Vagina (tissue), 2 donors: ENCODE results near the gene MYLK. TPM values are rescaled to one million over a fixed set of nuclear protein-coding genes. Genes with fewer than 3 reads are reported as not detected.

Source experiments
- DNase-seq, 2 donors: peaks; one replicate each; pipeline ENCODE4 v3.0.0-alpha.2; 2017; ENCODE audit errors: extremely low spot score in 2 of 2
- H3K27ac ChIP-seq: fragments of 200-600 bp; sonication (generic); one replicate; pipeline ENCODE4 v1.5.1; 2019
- H3K27me3 ChIP-seq: fragments of 200-600 bp; sonication (generic); one replicate; pipeline ENCODE4 v1.5.1; 2019
- H3K36me3 ChIP-seq, 2 donors: fragments of 200-600 bp; sonication (generic); one replicate each; pipeline ENCODE4 v1.5.1; 2017 to 2019
- H3K4me1 ChIP-seq: fragments of 200-600 bp; sonication (generic); one replicate; pipeline ENCODE4 v1.5.1; 2019
- H3K4me3 ChIP-seq, 2 donors: fragments of 200-600 bp; sonication (generic); 1 replicate in 1 of 2; 2 replicates in 1 of 2; pipeline ENCODE4 v1.5.1; 2016 to 2019
- H3K9me3 ChIP-seq: fragments of 200-600 bp; sonication (generic); one replicate; pipeline ENCODE4 v1.5.1; 2019
- POLR2A ChIP-seq, 2 donors: fragments of 450-650 bp; IDR thresholded peaks; one replicate each; pipeline ENCODE4 v1.6.1; 2017; ENCODE audit warnings: antibody characterized with exemption in 2 of 2, mild to moderate bottlenecking in 2 of 2, moderate library complexity in 2 of 2
- POLR2AphosphoS5 ChIP-seq, 2 donors: sonication (generic); formaldehyde crosslinking; IDR thresholded peaks; one replicate each; pipeline ENCODE4 v1.9.0; 2017; ENCODE audit warnings: antibody characterized with exemption in 2 of 2, mild to moderate bottlenecking in 2 of 2, low read depth in 1 of 2; ENCODE audit not compliant: insufficient read depth in 1 of 2
- intact Hi-C: fragments of 100-400 bp; cut with DNase I; formaldehyde crosslinking; loops from one replicate; pipeline ENCODE4 v1.15.1; 2023
- total RNA-seq: library from RNA; depleted of rRNA; stranded (reverse); fragments of >200 nt; gene quantifications from one replicate; pipeline ENCODE4 v1.2.3, GENCODE V29; 2016
- TF ChIP-seq, protein P1 (sequence below), 3 experiments: fragments of 450-650 bp in 2 of 3; fragments of 200-600 bp in 1 of 3; sonication (generic) in 1 of 3; IDR thresholded peaks; one replicate each; pipeline ENCODE4 v1.5.1; 2017 to 2019; ENCODE audit warnings: antibody characterized with exemption in 3 of 3, mild to moderate bottlenecking in 2 of 3, moderate library complexity in 2 of 3

MYLK gene
- total RNA-seq, 1 donor from 2014 or later: 352 TPM

DNA sequence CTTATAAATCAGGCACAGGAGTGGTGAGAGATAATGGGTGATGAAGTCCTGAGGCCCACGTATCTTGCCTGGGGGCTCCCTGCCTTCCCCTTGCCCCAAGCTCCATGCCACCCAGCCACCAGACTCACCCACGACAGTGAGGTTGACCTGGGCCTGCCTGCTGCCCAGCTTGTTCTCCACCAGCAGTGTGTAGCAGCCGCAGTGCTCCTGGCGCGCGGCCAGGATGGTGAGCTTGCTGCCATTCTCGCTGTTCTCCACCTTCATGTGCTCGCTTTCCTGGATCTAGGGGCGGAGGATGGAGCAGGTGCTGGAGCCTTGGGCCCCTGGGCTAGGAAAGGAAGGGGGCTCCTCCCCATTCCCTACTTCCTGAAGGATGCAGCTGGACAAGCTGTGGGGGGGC lies 220.2 kb downstream of the MYLK start:
- H3K4me1 ChIP-seq: peaks cover 54% of the 10 kb centered on the region
- no peaks in the 10 kb centered on the region for H3K9me3 ChIP-seq
- intact Hi-C loops: no loop called here

DNA sequence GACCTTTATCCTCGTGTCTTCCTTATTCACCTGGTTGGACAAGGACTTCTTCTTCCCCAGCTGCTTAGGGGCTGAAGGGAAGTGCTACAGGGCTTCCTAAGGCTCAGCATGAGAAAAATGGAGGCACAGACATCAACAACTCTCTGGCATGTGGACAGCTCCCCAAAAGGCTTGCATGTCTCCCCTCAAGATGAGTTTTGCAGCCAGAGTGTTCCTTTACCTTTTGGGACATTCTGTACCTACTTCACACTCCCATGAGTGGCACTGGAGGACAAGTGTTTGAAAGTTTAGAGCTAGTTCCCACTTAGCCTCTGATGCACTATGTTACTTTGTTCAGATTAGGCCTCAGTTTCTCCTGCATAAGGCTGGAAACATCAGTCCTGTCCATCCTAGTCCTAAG lies 222.2 kb downstream of the MYLK start:
- Histone ChIP-seq H3K36me3 (peaks cover 0 to 7% of the 10 kb centered on the region in 2 donors), H3K4me1 (peaks cover 58% of the 10 kb centered on the region), H3K9me3 (no peaks in the 10 kb centered on the region), H3K27ac (peak overlapping the region; percentile 86), H3K4me3 (no peak overlapping the region), H3K27me3 (no peaks in the 10 kb centered on the region)
- no peak for TF ChIP-seq POLR2A (IDR thresholded peaks at IDR 0.05)
- TF ChIP-seq, protein P1, sequence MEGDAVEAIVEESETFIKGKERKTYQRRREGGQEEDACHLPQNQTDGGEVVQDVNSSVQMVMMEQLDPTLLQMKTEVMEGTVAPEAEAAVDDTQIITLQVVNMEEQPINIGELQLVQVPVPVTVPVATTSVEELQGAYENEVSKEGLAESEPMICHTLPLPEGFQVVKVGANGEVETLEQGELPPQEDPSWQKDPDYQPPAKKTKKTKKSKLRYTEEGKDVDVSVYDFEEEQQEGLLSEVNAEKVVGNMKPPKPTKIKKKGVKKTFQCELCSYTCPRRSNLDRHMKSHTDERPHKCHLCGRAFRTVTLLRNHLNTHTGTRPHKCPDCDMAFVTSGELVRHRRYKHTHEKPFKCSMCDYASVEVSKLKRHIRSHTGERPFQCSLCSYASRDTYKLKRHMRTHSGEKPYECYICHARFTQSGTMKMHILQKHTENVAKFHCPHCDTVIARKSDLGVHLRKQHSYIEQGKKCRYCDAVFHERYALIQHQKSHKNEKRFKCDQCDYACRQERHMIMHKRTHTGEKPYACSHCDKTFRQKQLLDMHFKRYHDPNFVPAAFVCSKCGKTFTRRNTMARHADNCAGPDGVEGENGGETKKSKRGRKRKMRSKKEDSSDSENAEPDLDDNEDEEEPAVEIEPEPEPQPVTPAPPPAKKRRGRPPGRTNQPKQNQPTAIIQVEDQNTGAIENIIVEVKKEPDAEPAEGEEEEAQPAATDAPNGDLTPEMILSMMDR (IDR thresholded peaks at IDR 0.05): no peak
- TF ChIP-seq POLR2AphosphoS5 (IDR thresholded peaks at IDR 0.05; ENCODE audit: insufficient read depth in 1 of 2, low read depth in 1 of 2): no peak
- intact Hi-C loops: no loop called here
- no peak for DNase-seq

More for the DNA sequence above, 220.2 kb downstream of the MYLK start:
- TF ChIP-seq, protein P1 (IDR thresholded peaks at IDR 0.05): no peak
- TF ChIP-seq POLR2A (IDR thresholded peaks at IDR 0.05): no peak
- no peak for TF ChIP-seq POLR2AphosphoS5 (IDR thresholded peaks at IDR 0.05; ENCODE audit: insufficient read depth in 1 of 2, low read depth in 1 of 2)
- DNase-seq: no peak
- Histone ChIP-seq H3K27ac (peak overlapping the region; percentile 86), H3K27me3 (no peaks in the 10 kb centered on the region), H3K4me3 (no peak overlapping the region), H3K36me3 (peaks cover 0 to 7% of the 10 kb centered on the region in 2 donors)

DNA sequence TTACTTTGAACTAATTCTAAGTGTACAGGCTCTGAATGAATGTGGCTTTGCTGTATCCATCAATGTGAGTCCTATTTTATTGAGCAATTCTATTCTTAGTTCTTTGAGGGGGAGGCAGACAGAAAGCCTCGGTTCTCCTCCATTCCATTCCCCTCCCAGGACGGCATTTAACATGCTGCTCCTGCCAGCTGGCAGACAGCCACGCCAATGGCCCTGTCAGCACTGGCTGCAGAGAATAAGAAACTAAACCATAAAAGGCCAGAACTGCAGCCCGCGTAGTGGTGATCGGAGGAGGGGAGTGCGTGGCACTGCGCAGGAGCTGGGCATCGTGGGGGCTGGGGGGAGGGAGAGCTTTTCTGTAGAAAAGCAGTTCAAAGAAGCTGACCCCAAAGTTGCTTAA lies 223.2 kb downstream of the MYLK start:
- H3K4me1 ChIP-seq: peaks cover 68% of the 10 kb centered on the region

DNA sequence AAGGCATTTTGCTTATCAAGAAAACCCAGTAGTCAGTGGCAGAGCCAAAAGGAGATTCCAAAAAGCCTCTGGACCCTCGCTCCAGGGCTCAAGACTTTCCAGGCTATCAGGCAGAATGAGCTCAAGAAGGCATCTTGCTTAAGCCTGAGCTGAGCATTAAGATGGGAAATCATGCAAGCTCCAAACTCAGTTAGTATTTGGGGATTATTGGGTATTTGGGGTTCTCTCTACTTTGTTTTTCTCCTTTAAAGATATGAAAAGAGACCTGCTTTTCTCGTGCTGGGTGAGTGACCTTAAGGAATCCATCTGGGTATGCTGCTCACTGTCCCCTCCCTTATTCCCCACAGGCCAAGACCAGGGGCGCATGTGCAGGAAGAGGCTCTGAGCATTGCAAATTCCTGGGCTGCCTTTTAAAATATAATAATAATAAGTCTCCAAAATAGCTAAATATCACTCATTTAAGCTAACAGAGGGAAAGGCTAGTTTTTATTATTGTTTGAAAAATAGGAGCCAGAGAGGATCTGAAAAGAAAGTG lies 223.9 kb downstream of the MYLK start:
- H3K27ac ChIP-seq: peak overlapping the region; percentile 86
- no peaks in the 10 kb centered on the region for H3K27me3 ChIP-seq
- TF ChIP-seq, protein P1 (IDR thresholded peaks at IDR 0.05): no peak
- TF ChIP-seq POLR2A (IDR thresholded peaks at IDR 0.05): no peak
- TF ChIP-seq POLR2AphosphoS5 (IDR thresholded peaks at IDR 0.05; ENCODE audit: insufficient read depth in 1 of 2, low read depth in 1 of 2): no peak
- DNase-seq: no peak
- H3K4me1 ChIP-seq: peaks cover 75% of the 10 kb centered on the region
- no peaks in the 10 kb centered on the region for H3K9me3 ChIP-seq
- intact Hi-C loops: no loop called here
- no peak overlapping the region for H3K4me3 ChIP-seq
- no peaks in the 10 kb centered on the region for H3K36me3 ChIP-seq

More for the DNA sequence above, 223.2 kb downstream of the MYLK start:
- H3K27ac ChIP-seq: peak overlapping the region; percentile 86
- TF ChIP-seq, protein P1 (IDR thresholded peaks at IDR 0.05): no peak
- no peak for TF ChIP-seq POLR2A (IDR thresholded peaks at IDR 0.05)
- TF ChIP-seq POLR2AphosphoS5 (IDR thresholded peaks at IDR 0.05; ENCODE audit: insufficient read depth in 1 of 2, low read depth in 1 of 2): peak; percentile 88 to 89
- no peaks in the 10 kb centered on the region for H3K9me3 ChIP-seq
- intact Hi-C loops: no loop called here
- no peak for DNase-seq
- H3K36me3 ChIP-seq: peaks cover 0 to under 1% of the 10 kb centered on the region in 2 donors
- no peak overlapping the region for H3K4me3 ChIP-seq
- no peaks in the 10 kb centered on the region for H3K27me3 ChIP-seq

DNA sequence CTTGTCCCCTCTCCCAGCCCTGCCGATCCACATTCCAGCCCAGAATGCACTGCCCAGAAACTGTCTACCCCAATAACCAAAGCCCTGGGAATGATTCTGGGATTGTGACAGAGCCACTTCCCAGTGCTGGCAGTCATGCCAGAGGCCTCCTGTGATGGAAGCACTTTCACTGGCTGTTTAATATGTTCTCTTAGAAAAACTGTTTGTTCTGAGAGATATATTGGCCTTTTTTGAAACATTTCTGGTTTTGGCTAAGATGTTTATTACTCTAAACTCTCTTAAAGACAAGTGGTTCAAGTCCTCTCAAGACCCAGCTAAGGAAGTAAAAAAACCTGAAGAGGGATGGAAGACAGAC lies 225.3 kb downstream of the MYLK start:
- H3K4me3 ChIP-seq: no peak overlapping the region
- no peaks in the 10 kb centered on the region for H3K36me3 ChIP-seq
- H3K27ac ChIP-seq: peak overlapping the region; percentile 86
- no peak for DNase-seq
- H3K4me1 ChIP-seq: peaks cover 89% of the 10 kb centered on the region
- intact Hi-C loops: loop anchor here (5.0 kb wide), 1 partner anchor 33 kb away; no protein-coding TSS in a partner anchor
- TF ChIP-seq POLR2A (IDR thresholded peaks at IDR 0.05) (no peak), POLR2AphosphoS5 (IDR thresholded peaks at IDR 0.05; ENCODE audit: insufficient read depth in 1 of 2, low read depth in 1 of 2) (peak; percentile 45 to 50)
- H3K9me3 ChIP-seq: no peaks in the 10 kb centered on the region
- H3K27me3 ChIP-seq: no peaks in the 10 kb centered on the region
